SU-DHL-6 (cell line): ENCODE results near the gene SLC6A7.

ENCODE experiments used
- EZH2phosphoT487 ChIP-seq: fragments of 200-600 bp; sonication (generic), shearing (Covaris generic); conservative IDR thresholded peaks from 2 replicates; pipeline ENCODE4 v1.6.1; 2018; ENCODE audit warnings: mild to moderate bottlenecking, antibody characterized with exemption, low read length, moderate library complexity, mixed read lengths
- TF ChIP-seq, protein P1 (sequence below): fragments of 200-600 bp; sonication (generic); IDR thresholded peaks from one replicate; pipeline ENCODE4 v1.5.1; 2017; ENCODE audit warnings: antibody characterized with exemption, mild to moderate bottlenecking, low read length, moderate library complexity; ENCODE audit not compliant: insufficient read depth, poor library complexity, severe bottlenecking

- TF ChIP-seq, protein P1, sequence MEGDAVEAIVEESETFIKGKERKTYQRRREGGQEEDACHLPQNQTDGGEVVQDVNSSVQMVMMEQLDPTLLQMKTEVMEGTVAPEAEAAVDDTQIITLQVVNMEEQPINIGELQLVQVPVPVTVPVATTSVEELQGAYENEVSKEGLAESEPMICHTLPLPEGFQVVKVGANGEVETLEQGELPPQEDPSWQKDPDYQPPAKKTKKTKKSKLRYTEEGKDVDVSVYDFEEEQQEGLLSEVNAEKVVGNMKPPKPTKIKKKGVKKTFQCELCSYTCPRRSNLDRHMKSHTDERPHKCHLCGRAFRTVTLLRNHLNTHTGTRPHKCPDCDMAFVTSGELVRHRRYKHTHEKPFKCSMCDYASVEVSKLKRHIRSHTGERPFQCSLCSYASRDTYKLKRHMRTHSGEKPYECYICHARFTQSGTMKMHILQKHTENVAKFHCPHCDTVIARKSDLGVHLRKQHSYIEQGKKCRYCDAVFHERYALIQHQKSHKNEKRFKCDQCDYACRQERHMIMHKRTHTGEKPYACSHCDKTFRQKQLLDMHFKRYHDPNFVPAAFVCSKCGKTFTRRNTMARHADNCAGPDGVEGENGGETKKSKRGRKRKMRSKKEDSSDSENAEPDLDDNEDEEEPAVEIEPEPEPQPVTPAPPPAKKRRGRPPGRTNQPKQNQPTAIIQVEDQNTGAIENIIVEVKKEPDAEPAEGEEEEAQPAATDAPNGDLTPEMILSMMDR: no peak
- TF ChIP-seq EZH2phosphoT487: no peak
Observed at GRCh38 chr5:150208187-150209098, 18.6 kb downstream of the SLC6A7 start.
